ENCODE data around the gene HELQ. TPM values are rescaled to one million over a fixed set of nuclear protein-coding genes. Genes with fewer than 3 reads are reported as not detected.

Gene HELQ
- total and polyA plus RNA-seq, 2 of the 13 experiments (the other 11 are each of a cell fraction or from before 2014, with no cell fraction given): 6.6 to 10.8 TPM

GRCh38 chr4:83484500-83485461, 29.2 kb upstream of the HELQ start, which contains the start of gene ABRAXAS1 (continued):
- TF ChIP-seq AFF4 (CRISPR knock-in tag; IDR thresholded peaks at IDR 0.05) (no peak), ZNF333 (CRISPR knock-in tag; IDR thresholded peaks at IDR 0.05; ENCODE audit: borderline replicate concordance) (no peak), ZNF143 (CRISPR knock-in tag; IDR thresholded peaks at IDR 0.05) (no peak; the same call in 1 of the 2 replicates), MTF1 (CRISPR knock-in tag; IDR thresholded peaks at IDR 0.05) (no peak), SMAD9 (CRISPR knock-in tag; IDR thresholded peaks at IDR 0.05) (peak; percentile 94; the same call in 1 of the 2 replicates), GZF1 (CRISPR knock-in tag; IDR thresholded peaks at IDR 0.05) (no peak), CBX5 (CRISPR knock-in tag; IDR thresholded peaks at IDR 0.05; ENCODE audit: borderline replicate concordance) (no peak), ZNF713 (CRISPR knock-in tag; IDR thresholded peaks at IDR 0.05) (0 out of 2 replicates have a peak, but pooled peaks have one; percentile 76), ZNF260 (CRISPR knock-in tag; IDR thresholded peaks at IDR 0.05; ENCODE audit: borderline replicate concordance, low read depth) (no peak), ZNF558 (CRISPR knock-in tag; IDR thresholded peaks at IDR 0.05; ENCODE audit: borderline replicate concordance) (no peak), ZBTB10 (CRISPR knock-in tag; IDR thresholded peaks at IDR 0.05; ENCODE audit: borderline replicate concordance) (peak; percentile 64; the same call in 1 of the 2 replicates), ZNF687 (CRISPR knock-in tag; IDR thresholded peaks at IDR 0.05) (peak; percentile 98)
- TF ChIP-seq, protein P1, sequence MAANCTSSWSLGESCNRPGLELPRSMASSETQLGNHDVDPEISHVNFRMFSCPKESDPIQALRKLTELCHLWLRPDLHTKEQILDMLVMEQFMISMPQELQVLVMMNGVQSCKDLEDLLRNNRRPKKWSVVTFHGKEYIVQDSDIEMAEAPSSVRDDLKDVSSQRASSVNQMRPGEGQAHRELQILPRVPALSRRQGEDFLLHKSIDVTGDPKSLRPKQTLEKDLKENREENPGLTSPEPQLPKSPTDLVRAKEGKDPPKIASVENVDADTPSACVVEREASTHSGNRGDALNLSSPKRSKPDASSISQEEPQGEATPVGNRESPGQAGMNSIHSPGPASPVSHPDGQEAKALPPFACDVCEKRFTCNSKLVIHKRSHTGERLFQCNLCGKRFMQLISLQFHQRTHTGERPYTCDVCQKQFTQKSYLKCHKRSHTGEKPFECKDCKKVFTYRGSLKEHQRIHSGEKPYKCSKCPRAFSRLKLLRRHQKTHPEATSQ (CRISPR knock-in tag; IDR thresholded peaks at IDR 0.05; ENCODE audit: borderline replicate concordance): peak; percentile 82; the same call in 1 of the 2 replicates
